G401 (cell line): ENCODE results near the gene SRPX. TPM values are rescaled to one million over a fixed set of nuclear protein-coding genes. Genes with fewer than 3 reads are reported as not detected.

Source experiments
- DNase-seq: peaks from one replicate; pipeline ENCODE4 v3.0.0-alpha.2; 2015; ENCODE audit warnings: low spot score
- in situ Hi-C: cut with HindIII; loops from 2 replicates; pipeline ENCODE4 v1.10.0; 2016; ENCODE audit warnings: low sequenced_read_pairs, mixed read lengths
- total RNA-seq: library from RNA; depleted of rRNA; stranded (reverse); fragments of >200 nt; shearing (Covaris generic); gene quantifications from 2 replicates; pipeline ENCODE4 v1.2.3, GENCODE V29; 2014; rRNA removed

SRPX gene
- total RNA-seq, 1 experiment from 2014 or later = not detected

DNA sequence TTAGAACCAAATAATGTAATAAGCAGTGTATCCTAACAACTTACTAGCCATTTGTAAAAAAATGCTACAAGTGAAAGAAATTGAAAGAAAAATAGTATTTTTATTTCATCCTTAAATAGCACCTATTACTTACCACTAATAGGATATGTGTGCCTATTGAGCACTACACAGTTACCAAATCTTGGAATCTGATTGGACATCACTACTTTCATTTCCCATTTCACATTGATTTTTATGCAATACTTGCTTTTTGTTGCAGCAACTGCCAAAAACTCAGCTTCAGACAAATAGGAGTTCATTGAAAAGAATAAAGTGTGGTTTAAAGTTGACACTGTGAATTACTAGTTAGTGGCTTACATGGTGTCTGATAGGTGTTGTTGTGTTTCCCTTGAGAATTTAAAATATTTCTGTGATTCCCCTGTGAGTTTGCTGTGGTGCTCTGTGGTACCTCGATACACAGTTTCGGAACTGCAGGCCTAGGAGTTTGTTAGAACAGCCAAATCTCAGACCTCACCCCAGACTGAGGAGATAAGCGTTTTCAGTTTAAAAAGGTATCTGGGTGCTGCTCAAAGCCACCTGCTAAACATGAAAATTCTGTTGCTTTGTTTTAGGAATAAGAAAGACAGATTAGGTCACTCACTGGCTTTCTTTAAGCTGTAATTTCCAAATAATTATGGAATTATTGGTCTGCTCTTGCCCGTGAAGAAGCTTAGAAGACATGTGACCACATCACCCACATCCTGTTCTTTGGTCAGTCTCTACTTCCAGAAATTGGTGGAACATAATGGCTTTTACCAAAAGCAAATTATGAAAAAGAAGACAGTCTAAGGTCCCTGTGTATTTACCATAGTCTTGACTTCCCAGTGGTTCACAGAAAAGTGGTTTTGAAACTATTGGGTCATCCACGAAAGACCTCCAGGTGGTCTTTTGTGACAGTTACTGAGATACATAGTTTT is 116.5 kb downstream of the SRPX start:
- no peak for DNase-seq
- in situ Hi-C loops = no loop called here

DNA sequence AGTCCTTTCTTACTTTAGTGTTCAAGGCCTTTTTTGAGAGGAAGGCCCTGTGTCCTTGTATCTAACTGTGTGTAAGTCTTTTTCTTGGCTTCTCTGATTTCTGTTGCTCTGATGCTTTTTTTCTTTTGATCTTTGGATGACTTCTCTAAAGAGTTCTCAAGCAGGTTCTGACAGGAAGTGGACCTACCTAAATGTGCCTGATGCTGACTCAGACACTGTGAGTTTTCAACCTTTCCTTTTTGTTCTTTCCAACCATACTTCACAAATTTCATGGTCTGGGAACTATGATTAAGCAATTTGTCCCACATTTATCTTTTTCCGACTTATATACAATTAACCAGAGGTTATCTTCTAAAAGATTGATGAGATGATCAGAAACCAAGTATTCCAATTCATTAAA is 117.8 kb downstream of the SRPX start:
- DNase-seq = no peak
- in situ Hi-C loops = no loop called here

DNA sequence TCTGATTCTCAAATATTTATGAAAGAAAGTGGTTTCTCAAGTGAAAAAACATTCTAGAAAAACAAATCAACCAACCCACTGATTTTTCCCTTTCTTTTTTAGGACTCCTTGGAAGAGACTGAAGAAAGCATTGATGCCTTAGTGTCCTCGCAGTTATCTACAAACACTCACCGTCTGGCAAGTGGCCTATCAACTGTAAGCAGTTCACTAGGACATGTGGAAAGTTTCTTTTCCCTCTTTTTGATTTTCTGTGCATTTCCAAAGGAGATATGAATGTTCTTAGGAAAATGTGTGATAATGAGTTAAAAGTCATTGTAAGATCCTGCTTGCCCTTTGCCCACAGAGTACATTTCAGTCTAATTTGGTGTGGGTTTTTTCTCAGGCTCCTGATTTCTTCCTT is 118.4 kb downstream of the SRPX start:
- in situ Hi-C loops = no loop called here
- DNase-seq = no peak

DNA sequence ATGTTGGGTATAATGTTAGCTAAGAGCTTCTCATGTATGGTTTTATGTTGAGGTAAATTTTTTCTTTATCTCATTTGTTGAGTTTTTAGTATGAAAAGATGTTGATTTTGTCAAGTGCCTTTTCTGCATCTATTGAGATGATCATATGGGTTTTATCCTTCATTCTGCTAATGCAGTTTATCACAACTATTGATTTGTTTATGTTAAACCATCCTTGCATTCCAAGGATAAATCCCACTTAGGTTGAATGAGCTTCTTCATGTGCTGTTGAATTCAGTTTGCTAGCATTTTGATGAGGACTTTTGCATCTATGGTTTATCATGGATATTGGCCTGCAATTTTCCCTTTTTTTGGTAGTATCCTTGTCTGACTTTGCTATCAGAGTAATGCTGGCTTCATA is 121.0 kb downstream of the SRPX start:
- in situ Hi-C loops = no loop called here
- DNase-seq = no peak

Other genes starting within 250 kb of the SRPX start
- not detected in 2 replicates for gene SYTL5, start 214.3 kb downstream of the SRPX start, total RNA-seq
- gene RPGR, start 106.6 kb upstream of the SRPX start, total RNA-seq = 7.8 and 9.2 TPM in 2 replicates
- gene OTC, start 131.7 kb upstream of the SRPX start, total RNA-seq = not detected in 2 replicates